Neural progenitor cell (in vitro differentiated cells): ENCODE measurements around the gene IGFBP1. TPM values are rescaled to one million over a fixed set of nuclear protein-coding genes. Genes with fewer than 3 reads are reported as not detected.

ENCODE experiments used
- DNase-seq: peaks from one replicate; pipeline ENCODE4 v3.0.0-alpha.2; 2016; ENCODE audit warnings: low spot score
- H2AFZ ChIP-seq: fragments of 200-600 bp; sonication (generic); replicated peaks from 2 replicates; pipeline ENCODE4 v1.6.1; 2016; ENCODE audit warnings: antibody characterized with exemption
- H3F3A ChIP-seq: fragments of 200-600 bp; sonication (generic); 2 replicates; pipeline ENCODE4 v1.6.1; 2016; ENCODE audit warnings: antibody characterized with exemption, low read depth
- H3K27ac ChIP-seq: fragments of 200-600 bp; sonication (generic); 2 replicates; pipeline ENCODE4 v1.5.1; 2016; ENCODE audit warnings: mild to moderate bottlenecking
- H3K27me3 ChIP-seq: fragments of 200-600 bp; sonication (generic); 2 replicates; pipeline ENCODE4 v1.6.1; 2016; ENCODE audit warnings: mild to moderate bottlenecking, moderate library complexity
- H3K36me3 ChIP-seq: fragments of 200-600 bp; sonication (generic); 2 replicates; pipeline ENCODE4 v1.5.1; 2016
- H3K4me1 ChIP-seq: fragments of 200-600 bp; sonication (generic); 2 replicates; pipeline ENCODE4 v1.6.1; 2016; ENCODE audit warnings: mixed run types
- H3K4me2 ChIP-seq: fragments of 200-600 bp; sonication (generic); 2 replicates; pipeline ENCODE4 v1.6.1; 2016
- H3K4me3 ChIP-seq: fragments of 200-600 bp; sonication (generic); 2 replicates; pipeline ENCODE4 v1.5.1; 2016
- H3K79me2 ChIP-seq: fragments of 200-600 bp; sonication (generic); 2 replicates; pipeline ENCODE4 v1.6.1; 2016; ENCODE audit warnings: low read depth
- H3K9ac ChIP-seq: fragments of 200-600 bp; sonication (generic); 2 replicates; pipeline ENCODE4 v1.6.1; 2016
- H3K9me3 ChIP-seq: fragments of 200-600 bp; sonication (generic); 2 replicates; pipeline ENCODE4 v1.5.1; 2016; ENCODE audit warnings: low read depth
- H4K20me1 ChIP-seq: fragments of 200-600 bp; sonication (generic); 2 replicates; pipeline ENCODE4 v1.6.1; 2016; ENCODE audit warnings: low read depth
- H3K27ac Mint-ChIP-seq: 3 replicates; pipeline ENCODE4 v1.8.0; 2021; ENCODE audit warnings: mixed read lengths
- H3K27me3 Mint-ChIP-seq: 2 replicates; pipeline ENCODE4 v1.8.0; 2022; ENCODE audit warnings: low read depth, mild to moderate bottlenecking, inconsistent platforms, moderate library complexity, mixed read lengths; ENCODE audit not compliant: insufficient read depth
- H3K36me3 Mint-ChIP-seq: 3 replicates; pipeline ENCODE4 v1.8.0; 2021; ENCODE audit warnings: mixed read lengths
- H3K4me1 Mint-ChIP-seq: 3 replicates; pipeline ENCODE4 v1.8.0; 2021; ENCODE audit warnings: mixed read lengths
- H3K4me3 Mint-ChIP-seq: 3 replicates; pipeline ENCODE4 v1.8.0; 2021; ENCODE audit warnings: mild to moderate bottlenecking, moderate library complexity, mixed read lengths
- H3K9me3 Mint-ChIP-seq: 3 replicates; pipeline ENCODE4 v1.8.0; 2020; ENCODE audit warnings: mixed read lengths
- EZH2 ChIP-seq: fragments of 200-600 bp; sonication (generic); IDR thresholded peaks from 2 replicates; pipeline ENCODE4 v1.6.1; 2017; ENCODE audit warnings: antibody characterized with exemption, mild to moderate bottlenecking, moderate library complexity
- EZH2phosphoT487 ChIP-seq: fragments of 200-600 bp; sonication (generic); IDR thresholded peaks from 2 replicates; pipeline ENCODE4 v1.6.1; 2017; ENCODE audit warnings: antibody characterized with exemption
- total RNA-seq: library from RNA; depleted of rRNA; stranded (reverse); fragments of >200 nt; gene quantifications from 2 replicates; pipeline ENCODE4 v1.2.3, GENCODE V29; 2015; ENCODE audit warnings: low replicate concordance
- TF ChIP-seq, protein P1 (sequence below): fragments of 200-600 bp; sonication (generic); IDR thresholded peaks from 2 replicates; pipeline ENCODE4 v1.5.1; 2017; ENCODE audit warnings: antibody characterized with exemption, mild to moderate bottlenecking

IGFBP1 gene
- total RNA-seq, 1 donor from 2014 or later, result 0.69 TPM

DNA sequence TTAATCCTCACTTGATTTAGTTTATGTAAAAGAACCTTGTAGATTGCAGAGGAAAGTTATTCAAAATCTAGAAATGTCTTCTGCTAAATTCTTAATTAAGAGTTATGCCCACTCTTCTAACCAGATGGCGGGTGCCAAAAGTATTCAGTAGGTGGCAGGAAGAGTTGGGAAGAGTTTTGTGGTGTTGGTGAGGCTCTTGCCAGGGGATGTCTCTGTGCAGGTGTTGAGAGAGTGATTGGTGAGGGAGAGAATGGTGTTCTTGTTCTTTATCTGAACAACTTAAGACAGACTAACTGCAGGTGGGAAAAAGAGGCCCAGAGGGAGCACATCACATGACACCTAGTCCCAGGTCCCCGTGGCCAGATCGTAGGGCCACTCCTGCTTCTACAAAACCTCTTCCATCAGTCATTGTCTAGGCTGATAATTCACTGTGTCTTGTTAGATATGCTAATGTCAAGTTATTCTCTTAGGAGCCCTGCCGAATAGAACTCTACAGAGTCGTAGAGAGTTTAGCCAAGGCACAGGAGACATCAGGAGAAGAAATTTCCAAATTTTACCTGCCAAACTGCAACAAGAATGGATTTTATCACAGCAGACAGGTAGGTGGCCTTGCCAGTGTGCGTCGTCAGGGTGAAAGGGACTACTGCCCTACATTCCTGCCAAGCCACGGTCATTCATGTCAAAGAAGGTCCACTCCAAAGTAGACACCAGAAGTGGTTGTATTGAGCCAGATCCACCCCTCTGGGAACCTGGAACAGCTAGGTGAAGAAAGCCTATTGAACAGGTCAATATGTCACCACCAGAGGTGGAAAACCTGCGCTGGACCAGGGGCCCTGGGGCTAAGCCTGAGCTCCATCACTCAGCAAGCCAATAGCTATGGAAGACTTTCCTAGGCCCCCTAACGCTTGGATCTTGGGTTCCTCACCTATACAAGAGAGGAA, 3.4 kb downstream of the IGFBP1 start:
- Mint-ChIP-seq H3K4me3 (no peak overlapping the region), H3K27me3 (peaks cover 29% of the 10 kb centered on the region), H3K36me3 (no peaks in the 10 kb centered on the region), H3K9me3 (no peaks in the 10 kb centered on the region), H3K4me1 (peaks cover 9% of the 10 kb centered on the region), H3K27ac (no peak overlapping the region)
- Histone ChIP-seq H3K27me3 (peaks cover 43% of the 10 kb centered on the region), H3K27ac (no peak overlapping the region), H3F3A (no peaks in the 10 kb centered on the region), H3K4me3 (no peak overlapping the region), H3K79me2 (no peaks in the 10 kb centered on the region), H4K20me1 (no peaks in the 10 kb centered on the region), H3K9me3 (no peaks in the 10 kb centered on the region), H3K9ac (no peak overlapping the region), H3K4me2 (no peak overlapping the region), H2AFZ (no peak overlapping the region), H3K36me3 (no peaks in the 10 kb centered on the region), H3K4me1 (peaks cover 3% of the 10 kb centered on the region)
- TF ChIP-seq EZH2phosphoT487, result no peak
- TF ChIP-seq, protein P1, sequence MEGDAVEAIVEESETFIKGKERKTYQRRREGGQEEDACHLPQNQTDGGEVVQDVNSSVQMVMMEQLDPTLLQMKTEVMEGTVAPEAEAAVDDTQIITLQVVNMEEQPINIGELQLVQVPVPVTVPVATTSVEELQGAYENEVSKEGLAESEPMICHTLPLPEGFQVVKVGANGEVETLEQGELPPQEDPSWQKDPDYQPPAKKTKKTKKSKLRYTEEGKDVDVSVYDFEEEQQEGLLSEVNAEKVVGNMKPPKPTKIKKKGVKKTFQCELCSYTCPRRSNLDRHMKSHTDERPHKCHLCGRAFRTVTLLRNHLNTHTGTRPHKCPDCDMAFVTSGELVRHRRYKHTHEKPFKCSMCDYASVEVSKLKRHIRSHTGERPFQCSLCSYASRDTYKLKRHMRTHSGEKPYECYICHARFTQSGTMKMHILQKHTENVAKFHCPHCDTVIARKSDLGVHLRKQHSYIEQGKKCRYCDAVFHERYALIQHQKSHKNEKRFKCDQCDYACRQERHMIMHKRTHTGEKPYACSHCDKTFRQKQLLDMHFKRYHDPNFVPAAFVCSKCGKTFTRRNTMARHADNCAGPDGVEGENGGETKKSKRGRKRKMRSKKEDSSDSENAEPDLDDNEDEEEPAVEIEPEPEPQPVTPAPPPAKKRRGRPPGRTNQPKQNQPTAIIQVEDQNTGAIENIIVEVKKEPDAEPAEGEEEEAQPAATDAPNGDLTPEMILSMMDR, result no peak
- TF ChIP-seq EZH2, result no peak
- DNase-seq, result no peak

DNA sequence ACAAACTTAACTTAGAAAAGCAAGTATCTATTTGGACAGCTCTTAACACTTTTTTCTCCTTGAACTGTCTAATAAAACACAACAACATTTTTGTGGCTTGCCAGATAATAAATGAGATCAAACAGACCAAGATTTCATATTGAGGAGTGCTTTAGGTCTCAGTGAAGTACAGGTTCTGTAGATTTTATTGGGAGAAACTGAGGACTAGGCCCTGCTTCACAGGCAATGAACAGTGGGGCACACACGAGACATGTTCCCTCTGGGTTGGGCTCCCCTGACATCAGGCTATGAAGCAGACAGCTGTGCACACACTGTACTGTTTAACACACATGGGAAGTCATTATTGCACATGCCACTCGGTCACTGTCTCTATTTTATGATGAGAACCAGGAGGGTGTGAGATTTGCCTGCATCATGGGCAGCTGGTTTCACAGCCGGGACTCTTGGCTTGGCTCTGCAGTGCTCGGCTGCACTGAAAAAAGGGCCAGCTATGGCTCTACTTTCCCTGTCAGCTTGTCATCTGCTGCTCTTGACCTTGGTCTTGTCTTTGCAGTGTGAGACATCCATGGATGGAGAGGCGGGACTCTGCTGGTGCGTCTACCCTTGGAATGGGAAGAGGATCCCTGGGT, 4.2 kb downstream of the IGFBP1 start:
- H3K9me3 ChIP-seq, result no peaks in the 10 kb centered on the region
- Mint-ChIP-seq H3K36me3 (no peaks in the 10 kb centered on the region), H3K27me3 (peaks cover 25% of the 10 kb centered on the region), H3K27ac (no peak overlapping the region), H3K4me1 (peaks cover 9% of the 10 kb centered on the region), H3K4me3 (no peak overlapping the region), H3K9me3 (no peaks in the 10 kb centered on the region)
- H3K4me3 ChIP-seq, result no peak overlapping the region
- H3F3A ChIP-seq, result no peaks in the 10 kb centered on the region
- H3K36me3 ChIP-seq, result no peaks in the 10 kb centered on the region
- TF ChIP-seq EZH2phosphoT487 (no peak), EZH2 (no peak)
- TF ChIP-seq, protein P1, result no peak
- peaks cover 3% of the 10 kb centered on the region for H3K4me1 ChIP-seq
- no peak overlapping the region for H3K9ac ChIP-seq
- H3K27ac ChIP-seq, result no peak overlapping the region
- peaks cover 35% of the 10 kb centered on the region for H3K27me3 ChIP-seq
- H3K4me2 ChIP-seq, result no peak overlapping the region
- DNase-seq, result no peak
- H4K20me1 ChIP-seq, result no peaks in the 10 kb centered on the region
- H3K79me2 ChIP-seq, result no peaks in the 10 kb centered on the region
- H2AFZ ChIP-seq, result no peak overlapping the region

DNA sequence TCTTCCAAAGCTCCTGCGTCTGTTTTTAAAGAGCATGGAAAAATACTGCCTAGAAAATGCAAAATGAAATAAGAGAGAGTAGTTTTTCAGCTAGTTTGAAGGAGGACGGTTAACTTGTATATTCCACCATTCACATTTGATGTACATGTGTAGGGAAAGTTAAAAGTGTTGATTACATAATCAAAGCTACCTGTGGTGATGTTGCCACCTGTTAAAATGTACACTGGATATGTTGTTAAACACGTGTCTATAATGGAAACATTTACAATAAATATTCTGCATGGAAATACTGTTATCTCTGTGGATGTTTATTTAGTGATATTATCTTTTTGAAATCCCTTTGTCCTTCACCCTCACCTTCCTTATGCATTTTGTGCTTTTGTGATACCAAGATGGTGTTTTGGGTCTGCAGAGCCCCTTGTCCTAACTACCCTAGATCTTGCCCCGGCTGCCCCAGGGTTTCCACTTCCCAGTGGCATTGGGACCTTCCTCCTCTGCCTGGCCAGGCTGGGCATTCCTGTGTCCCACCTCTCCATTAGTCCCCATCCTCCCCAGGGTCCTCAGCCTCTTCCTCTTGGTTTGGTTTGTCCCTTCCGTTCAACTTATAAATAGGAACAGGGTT, 5.2 kb downstream of the IGFBP1 start:
- Histone ChIP-seq H3K36me3 (no peaks in the 10 kb centered on the region), H3K27me3 (peaks cover 25% of the 10 kb centered on the region), H3K4me2 (no peak overlapping the region), H3K4me1 (peaks cover 3% of the 10 kb centered on the region), H4K20me1 (no peaks in the 10 kb centered on the region), H3K79me2 (no peaks in the 10 kb centered on the region), H3K27ac (no peak overlapping the region), H3K9ac (no peak overlapping the region), H3F3A (no peaks in the 10 kb centered on the region), H2AFZ (no peak overlapping the region), H3K9me3 (no peaks in the 10 kb centered on the region), H3K4me3 (no peak overlapping the region)
- Mint-ChIP-seq H3K27me3 (peaks cover 15% of the 10 kb centered on the region), H3K36me3 (no peaks in the 10 kb centered on the region), H3K4me3 (no peak overlapping the region), H3K4me1 (peaks cover 3% of the 10 kb centered on the region), H3K27ac (no peak overlapping the region), H3K9me3 (no peaks in the 10 kb centered on the region)
- TF ChIP-seq, protein P1, result no peak
- TF ChIP-seq EZH2phosphoT487 (no peak), EZH2 (no peak)
- no peak for DNase-seq
